Transverse colon (tissue), 4 donors: ENCODE results near the gene PAFAH1B2. TPM values are rescaled to one million over a fixed set of nuclear protein-coding genes. Genes with fewer than 3 reads are reported as not detected.

Experiments used
- DNase-seq: peaks from one replicate; pipeline ENCODE4 v3.0.0-alpha.2; 2019
- H3K27ac ChIP-seq, 4 donors: fragments of 200-600 bp; sonication (generic); 2 replicates each; pipeline ENCODE4 v1.5.1; 2016 to 2018; ENCODE audit warnings: inconsistent platforms in 4 of 4
- H3K27me3 ChIP-seq: fragments of 200-600 bp; sonication (generic); 2 replicates; pipeline ENCODE4 v1.5.1; 2017; ENCODE audit warnings: inconsistent platforms
- H3K36me3 ChIP-seq, 4 donors: fragments of 200-600 bp; sonication (generic); 2 replicates each; pipeline ENCODE4 v1.5.1; 2017 to 2019; ENCODE audit warnings: inconsistent platforms in 4 of 4
- H3K4me1 ChIP-seq, 4 donors: fragments of 200-600 bp; sonication (generic); 2 replicates each; pipeline ENCODE4 v1.5.1; 2017 to 2020; ENCODE audit warnings: inconsistent platforms in 4 of 4
- H3K4me3 ChIP-seq, 4 donors: fragments of 200-600 bp; sonication (generic); 1 replicate in 1 of 4; 2 replicates in 3 of 4; pipeline versions ENCODE4 v1.5.1 to v1.6.1; 2017 to 2019; ENCODE audit warnings: inconsistent platforms in 4 of 4
- H3K9me3 ChIP-seq, 2 donors: fragments of 200-600 bp; sonication (generic); 2 replicates each; pipeline ENCODE4 v1.5.1; 2017 to 2019; ENCODE audit warnings: inconsistent platforms in 2 of 2
- EP300 ChIP-seq: sonication (generic); formaldehyde crosslinking; IDR thresholded peaks from one replicate; pipeline ENCODE4 v1.6.1; 2017; ENCODE audit warnings: antibody characterized with exemption, low read depth
- POLR2A ChIP-seq: fragments of 450-650 bp; IDR thresholded peaks from one replicate; pipeline ENCODE4 v1.6.1; 2016; ENCODE audit warnings: antibody characterized with exemption, mild to moderate bottlenecking, moderate library complexity
- POLR2AphosphoS5 ChIP-seq, 3 donors: sonication (generic); formaldehyde crosslinking; IDR thresholded peaks; one replicate each; pipeline ENCODE4 v1.6.1; 2016; ENCODE audit warnings: antibody characterized with exemption in 3 of 3
- WGBS, 2 donors: methylation state at CpG; one replicate each; pipeline ENCODE4 v1.1.5; 2018; ENCODE audit warnings: low coverage in 1 of 2; 5-methylcytosine and 5-hydroxymethylcytosine counted together
- in situ Hi-C, 4 donors: fragments of 200-750 bp; cut with MboI; loops; one replicate each; pipeline versions ENCODE4 v1.15.0 to v1.15.1; 2017; ENCODE audit warnings: low sequenced_read_pairs in 3 of 4, low pct_ligation_motif_present in 1 of 4, low pct_unique_long_range_greater_than_20kb in 1 of 4
- intact Hi-C: fragments of 100-400 bp; cut with DNase I; formaldehyde crosslinking; loops from one replicate; pipeline ENCODE4 v1.15.1; 2023; ENCODE audit warnings: low total_unique reads
- total RNA-seq, 4 donors: library from RNA; depleted of rRNA; stranded (reverse); fragments of >200 nt; gene quantifications; one replicate each; pipeline ENCODE4 v1.1.0, GENCODE V29; 2016
- TF ChIP-seq, protein P1 (sequence below), 5 experiments: fragments of 200-600 bp in 3 of 5; fragments of 450-650 bp in 2 of 5; sonication (generic) in 3 of 5; IDR thresholded peaks; 1 replicate in 2 of 5; 2 replicates in 3 of 5; pipeline ENCODE4 v1.5.1; 2016 to 2017; ENCODE audit warnings: antibody characterized with exemption in 5 of 5, inconsistent platforms in 3 of 5, mild to moderate bottlenecking in 2 of 5, moderate library complexity in 1 of 5

The PAFAH1B2 gene
- total RNA-seq, 4 donors from 2014 or later = 18.1 to 90.8 (median 78.3) TPM

DNA sequence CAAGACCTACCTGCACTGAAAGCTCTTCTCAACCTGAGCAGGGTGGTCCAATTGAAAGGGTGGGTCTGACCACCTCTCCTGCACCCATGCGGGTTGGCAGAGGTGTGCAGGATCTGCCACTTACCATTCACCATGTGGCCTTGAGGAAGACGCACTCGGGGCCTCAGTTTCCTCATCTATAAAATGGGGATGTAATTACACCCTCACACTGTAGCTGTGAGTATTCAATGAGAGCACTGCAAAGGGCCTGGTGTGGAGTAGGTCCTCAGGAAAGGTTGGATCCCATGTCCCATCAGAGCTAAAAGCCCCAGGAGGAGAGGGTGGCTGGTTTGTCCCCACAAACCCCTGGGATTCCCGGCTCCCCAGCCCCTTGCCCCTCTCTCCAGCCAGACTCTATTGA lies 54.5 kb downstream of the PAFAH1B2 start:
- Histone ChIP-seq H3K27me3 (no peaks in the 10 kb centered on the region), H3K27ac (peak overlapping the region; percentile 84 to 96 (median 88)), H3K36me3 (peaks cover 0 to 8% (median 0%) of the 10 kb centered on the region in 4 donors), H3K9me3 (no peaks in the 10 kb centered on the region), H3K4me3 (peak overlapping the region in 2 of 4 donors; percentile 43 to 47), H3K4me1 (peaks cover 11 to 40% (median 25%) of the 10 kb centered on the region in 4 donors)
- intact Hi-C loops (loop anchor here (1.0 kb wide), 1 partner anchor 25 kb away; no protein-coding TSS in a partner anchor), in situ Hi-C loops (no loop called here)
- no peak for TF ChIP-seq POLR2AphosphoS5 (IDR thresholded peaks at IDR 0.05)
- TF ChIP-seq POLR2A = no peak
- TF ChIP-seq, protein P1, sequence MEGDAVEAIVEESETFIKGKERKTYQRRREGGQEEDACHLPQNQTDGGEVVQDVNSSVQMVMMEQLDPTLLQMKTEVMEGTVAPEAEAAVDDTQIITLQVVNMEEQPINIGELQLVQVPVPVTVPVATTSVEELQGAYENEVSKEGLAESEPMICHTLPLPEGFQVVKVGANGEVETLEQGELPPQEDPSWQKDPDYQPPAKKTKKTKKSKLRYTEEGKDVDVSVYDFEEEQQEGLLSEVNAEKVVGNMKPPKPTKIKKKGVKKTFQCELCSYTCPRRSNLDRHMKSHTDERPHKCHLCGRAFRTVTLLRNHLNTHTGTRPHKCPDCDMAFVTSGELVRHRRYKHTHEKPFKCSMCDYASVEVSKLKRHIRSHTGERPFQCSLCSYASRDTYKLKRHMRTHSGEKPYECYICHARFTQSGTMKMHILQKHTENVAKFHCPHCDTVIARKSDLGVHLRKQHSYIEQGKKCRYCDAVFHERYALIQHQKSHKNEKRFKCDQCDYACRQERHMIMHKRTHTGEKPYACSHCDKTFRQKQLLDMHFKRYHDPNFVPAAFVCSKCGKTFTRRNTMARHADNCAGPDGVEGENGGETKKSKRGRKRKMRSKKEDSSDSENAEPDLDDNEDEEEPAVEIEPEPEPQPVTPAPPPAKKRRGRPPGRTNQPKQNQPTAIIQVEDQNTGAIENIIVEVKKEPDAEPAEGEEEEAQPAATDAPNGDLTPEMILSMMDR (IDR thresholded peaks at IDR 0.05) = no peak
- TF ChIP-seq EP300 = no peak
- no peak for DNase-seq
- WGBS, 2 donors = 68% methylated on average over 4 of the region's 4 CpGs; no CpG with 5 or more reads in 1 of the 2 donors

DNA sequence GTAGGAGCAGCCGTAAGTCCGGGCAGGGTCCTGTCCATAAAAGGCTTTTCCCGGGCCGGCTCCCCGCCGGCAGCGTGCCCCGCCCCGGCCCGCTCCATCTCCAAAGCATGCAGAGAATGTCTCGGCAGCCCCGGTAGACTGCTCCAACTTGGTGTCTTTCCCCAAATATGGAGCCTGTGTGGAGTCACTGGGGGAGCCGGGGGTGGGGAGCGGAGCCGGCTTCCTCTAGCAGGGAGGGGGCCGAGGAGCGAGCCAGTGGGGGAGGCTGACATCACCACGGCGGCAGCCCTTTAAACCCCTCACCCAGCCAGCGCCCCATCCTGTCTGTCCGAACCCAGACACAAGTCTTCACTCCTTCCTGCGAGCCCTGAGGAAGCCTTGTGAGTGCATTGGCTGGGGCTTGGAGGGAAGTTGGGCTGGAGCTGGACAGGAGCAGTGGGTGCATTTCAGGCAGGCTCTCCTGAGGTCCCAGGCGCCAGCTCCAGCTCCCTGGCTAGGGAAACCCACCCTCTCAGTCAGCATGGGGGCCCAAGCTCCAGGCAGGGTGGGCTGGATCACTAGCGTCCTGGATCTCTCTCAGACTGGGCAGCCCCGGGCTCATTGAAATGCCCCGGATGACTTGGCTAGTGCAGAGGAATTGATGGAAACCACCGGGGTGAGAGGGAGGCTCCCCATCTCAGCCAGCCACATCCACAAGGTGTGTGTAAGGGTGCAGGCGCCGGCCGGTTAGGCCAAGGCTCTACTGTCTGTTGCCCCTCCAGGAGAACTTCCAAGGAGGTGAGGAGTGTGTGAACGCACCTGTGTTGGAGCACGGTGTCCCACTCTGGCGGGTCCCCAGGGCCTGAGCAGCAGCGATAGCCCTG lies 55.2 kb downstream of the PAFAH1B2 start, which contains the start of gene TAGLN:
Gene TAGLN, plus strand, starts transcription at position 318 of the 863 bp plus-strand sequence. CDS start 3,644 bp downstream, outside the sequence.
- H3K27ac ChIP-seq = peak within 1 kb of the TSS; percentile 84 to 96 (median 88)
- H3K4me3 ChIP-seq = peak within 1 kb of the TSS; percentile 34 to 55 (median 45)
- 43% methylated on average over 33 of the region's 34 CpGs; no CpG with 5 or more reads in 1 of the 2 donors for WGBS, 2 donors
- peaks cover 0 to 1% (median 0%) of the 10 kb centered on the region in 4 donors for H3K36me3 ChIP-seq
- in situ Hi-C loops (no loop called here), intact Hi-C loops (no loop called here)
- H3K4me1 ChIP-seq = peaks cover 11 to 43% (median 25%) of the 10 kb centered on the region in 4 donors
- no peaks in the 10 kb centered on the region for H3K27me3 ChIP-seq
- TF ChIP-seq POLR2A = peak; percentile 76
- TF ChIP-seq POLR2AphosphoS5 (IDR thresholded peaks at IDR 0.05) = peak; percentile 87 to 95 (median 91)
- TF ChIP-seq, protein P1 (IDR thresholded peaks at IDR 0.05) = no peak
- TF ChIP-seq EP300 = no peak
- no peaks in the 10 kb centered on the region for H3K9me3 ChIP-seq
- DNase-seq = peak; percentile 76

DNA sequence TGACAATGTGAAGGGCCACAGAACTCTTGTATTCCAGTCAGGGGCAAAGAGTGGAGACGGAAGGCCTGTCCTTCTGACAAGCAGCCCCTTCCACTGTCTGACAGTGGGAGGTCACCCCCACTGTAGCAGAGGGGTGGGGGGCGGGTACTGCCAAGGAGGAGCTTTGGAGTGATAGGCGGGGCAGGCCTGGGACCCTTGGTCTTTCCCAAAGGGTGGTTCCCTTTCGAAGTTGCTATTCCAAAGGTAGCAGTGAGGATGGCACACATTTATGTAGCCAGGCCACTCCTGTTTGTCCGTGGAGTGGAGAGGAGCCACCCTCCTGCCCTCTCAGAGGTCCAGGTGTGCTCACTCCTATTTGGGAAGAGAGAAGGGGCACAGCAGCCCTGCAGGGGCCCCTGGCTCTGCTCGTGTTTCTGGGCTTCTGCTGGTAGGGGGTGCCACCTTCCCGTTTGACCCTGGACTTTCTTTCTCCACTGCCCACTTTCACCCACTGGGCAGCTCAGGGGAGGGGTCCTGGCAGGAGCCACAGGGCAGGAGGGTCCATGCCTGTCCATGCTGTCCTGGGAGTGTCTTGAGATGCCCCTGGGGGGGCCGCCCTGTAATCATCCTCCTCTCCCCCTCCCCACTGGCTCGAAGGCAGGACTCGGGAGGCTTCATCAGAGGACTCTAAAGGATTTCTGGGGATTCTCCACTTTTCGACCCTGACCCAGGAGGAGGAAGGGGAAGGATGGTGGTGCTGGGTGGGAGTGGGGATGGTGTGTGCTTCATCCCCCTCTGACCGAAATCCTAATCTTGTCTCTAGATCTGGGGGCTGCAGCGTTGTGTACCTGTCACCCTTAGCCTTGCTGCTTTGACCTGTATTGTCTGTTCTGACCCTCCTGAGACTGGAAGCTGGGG lies 56.1 kb downstream of the PAFAH1B2 start:
- intact Hi-C loops (no loop called here), in situ Hi-C loops (no loop called here)
- peaks cover 0 to 5% (median 0%) of the 10 kb centered on the region in 4 donors for H3K36me3 ChIP-seq
- no peak for DNase-seq
- peak overlapping the region; percentile 84 to 96 (median 88) for H3K27ac ChIP-seq
- H3K27me3 ChIP-seq = no peaks in the 10 kb centered on the region
- H3K4me3 ChIP-seq = peak overlapping the region; percentile 34 to 55 (median 45)
- WGBS, 2 donors = 38 to 55% methylated on average over 4 to 13 of the region's 13 CpGs
- peaks cover 11 to 47% (median 24%) of the 10 kb centered on the region in 4 donors for H3K4me1 ChIP-seq
- TF ChIP-seq POLR2AphosphoS5 (IDR thresholded peaks at IDR 0.05) = peak in 1 of 3 donors; percentile 2
- TF ChIP-seq, protein P1 (IDR thresholded peaks at IDR 0.05) = no peak
- TF ChIP-seq EP300 = no peak
- H3K9me3 ChIP-seq = no peaks in the 10 kb centered on the region
